ENCODE measurements around the gene ANKS1B. TPM values are rescaled to one million over a fixed set of nuclear protein-coding genes. Genes with fewer than 3 reads are reported as not detected.

Gene ANKS1B
- total RNA-seq, 1 experiment from 2014 or later = 5.8 TPM

GRCh38 chr12:99151744-99152143, 833.0 kb downstream of the ANKS1B start:
- CTCF ChIA-PET = interaction anchor here (0.7 kb wide), 1 partner anchor 13 kb away, joined by 3 read pairs; no protein-coding TSS in a partner anchor
- no peak for ATAC-seq

GRCh38 chr12:99147130-99147529, 837.6 kb downstream of the ANKS1B start:
- TF ChIP-seq PREB (CRISPR knock-in tag; IDR thresholded peaks at IDR 0.05; ENCODE audit: borderline replicate concordance) = no peak
- TF ChIP-seq ZNF219 (CRISPR knock-in tag; IDR thresholded peaks at IDR 0.05; ENCODE audit: borderline replicate concordance) = no peak
- no peak for TF ChIP-seq TP53 (CRISPR knock-in tag; IDR thresholded peaks at IDR 0.05)
- TF ChIP-seq OVOL2 (CRISPR knock-in tag; IDR thresholded peaks at IDR 0.05; ENCODE audit: borderline replicate concordance) = no peak
- no peak for TF ChIP-seq ESRRA (CRISPR knock-in tag; IDR thresholded peaks at IDR 0.05; ENCODE audit: borderline replicate concordance)
- no peak for TF ChIP-seq ARID4B (CRISPR knock-in tag; IDR thresholded peaks at IDR 0.05; ENCODE audit: borderline replicate concordance)
- no peak for TF ChIP-seq AFF4 (CRISPR knock-in tag; IDR thresholded peaks at IDR 0.05; ENCODE audit: borderline replicate concordance)
- no peak for TF ChIP-seq GRHL2 (CRISPR knock-in tag; IDR thresholded peaks at IDR 0.05; ENCODE audit: insufficient replicate concordance, severe bottlenecking)
- no peak for TF ChIP-seq MYBL2 (CRISPR knock-in tag; IDR thresholded peaks at IDR 0.05)
- no peak for TF ChIP-seq GTF2I (CRISPR knock-in tag; conservative IDR thresholded peaks at IDR 0.05)
- no peak for TF ChIP-seq SP1 (CRISPR knock-in tag; conservative IDR thresholded peaks at IDR 0.05)
- no peak for TF ChIP-seq NFYB (CRISPR knock-in tag; conservative IDR thresholded peaks at IDR 0.05; ENCODE audit: low read depth)
- no peak for TF ChIP-seq NFE2L1 (CRISPR knock-in tag; IDR thresholded peaks at IDR 0.05)
- no peak for TF ChIP-seq ZNF138 (CRISPR knock-in tag; conservative IDR thresholded peaks at IDR 0.05)
- no peak for TF ChIP-seq SMAD4 (CRISPR knock-in tag; IDR thresholded peaks at IDR 0.05)
- no peak for TF ChIP-seq TCF7 (CRISPR knock-in tag; IDR thresholded peaks at IDR 0.05; ENCODE audit: low read depth)
- TF ChIP-seq MLX (CRISPR knock-in tag; IDR thresholded peaks at IDR 0.05) = no peak
- no peak for TF ChIP-seq ZNF423 (CRISPR knock-in tag; IDR thresholded peaks at IDR 0.05)
- TF ChIP-seq FOXJ3 (CRISPR knock-in tag; IDR thresholded peaks at IDR 0.05; ENCODE audit: borderline replicate concordance) = no peak
- TF ChIP-seq ATF1 (CRISPR knock-in tag; IDR thresholded peaks at IDR 0.05) = no peak
- no peak for ATAC-seq
- H3K9me3 Mint-ChIP-seq = peaks cover 31% of the 10 kb centered on the region
- H3K27me3 Mint-ChIP-seq (ENCODE audit: low read depth) = no peaks in the 10 kb centered on the region
- no peak overlapping the region for H3K27ac Mint-ChIP-seq
- H3K4me3 Mint-ChIP-seq = no peak overlapping the region
- ChIA-PET POLR2A (no interaction called here), CTCF (no interaction called here)
- no peak for DNase-seq (ENCODE audit: low spot score)
- H3K36me3 Mint-ChIP-seq = peaks cover 10% of the 10 kb centered on the region
- no peaks in the 10 kb centered on the region for H3K4me1 Mint-ChIP-seq

More at GRCh38 chr12:99151744-99152143, 833.0 kb downstream of the ANKS1B start:
- POLR2A ChIA-PET = no interaction called here
- no peaks in the 10 kb centered on the region for H3K36me3 Mint-ChIP-seq
- TF ChIP-seq ESRRA (CRISPR knock-in tag; IDR thresholded peaks at IDR 0.05; ENCODE audit: borderline replicate concordance) = no peak
- no peak for TF ChIP-seq NFE2L1 (CRISPR knock-in tag; IDR thresholded peaks at IDR 0.05)
- no peak for TF ChIP-seq JUN (CRISPR knock-in tag; IDR thresholded peaks at IDR 0.05)
- no peak for TF ChIP-seq RELA (CRISPR knock-in tag; IDR thresholded peaks at IDR 0.05; ENCODE audit: borderline replicate concordance)
- no peak for TF ChIP-seq FOXK1 (CRISPR knock-in tag; IDR thresholded peaks at IDR 0.05)
- TF ChIP-seq IRF1 (CRISPR knock-in tag; IDR thresholded peaks at IDR 0.05) = no peak
- no peak for TF ChIP-seq SP1 (CRISPR knock-in tag; conservative IDR thresholded peaks at IDR 0.05)
- no peaks in the 10 kb centered on the region for H3K27me3 Mint-ChIP-seq (ENCODE audit: low read depth)
- H3K27ac Mint-ChIP-seq = no peak overlapping the region
- no peak overlapping the region for H3K4me3 Mint-ChIP-seq
- no peak for DNase-seq (ENCODE audit: low spot score)
- H3K4me1 Mint-ChIP-seq = peaks cover 35% of the 10 kb centered on the region
- no peaks in the 10 kb centered on the region for H3K9me3 Mint-ChIP-seq
